Measurements from ENCODE around the gene CACNA1G.

DNA sequence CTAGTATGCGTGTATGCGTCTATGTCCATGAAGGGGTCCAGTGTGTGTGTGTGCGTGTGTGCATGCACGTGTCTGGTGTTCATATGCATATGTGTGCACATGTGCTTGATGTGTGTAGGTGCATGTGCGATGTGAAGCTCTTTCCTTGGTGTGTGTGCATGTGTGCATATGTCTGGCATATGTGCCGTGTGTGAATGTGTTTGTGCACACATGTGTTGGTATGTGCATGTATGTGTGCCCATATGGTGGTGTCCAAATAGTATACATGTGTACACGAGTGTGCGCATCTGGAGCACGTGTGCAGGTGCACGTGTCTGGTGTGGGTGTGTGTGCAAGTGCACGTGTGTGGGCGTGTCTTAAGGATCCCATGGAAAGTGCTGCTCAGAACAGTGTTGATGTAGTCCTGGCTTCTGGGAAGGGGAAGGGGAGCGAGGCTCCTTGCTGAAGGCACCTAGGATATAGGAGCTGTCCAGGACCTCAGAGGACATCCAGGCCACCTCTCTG is 17.0 kb downstream of the CACNA1G start:
- TF ChIP-seq SP1 (IDR thresholded peaks at IDR 0.05) (no peak), ZBTB33 (IDR thresholded peaks at IDR 0.05) (no peak), HNF4A (conservative IDR thresholded peaks at IDR 0.05) (no peak), RAD21 (IDR thresholded peaks at IDR 0.05) (no peak), ATF3 (IDR thresholded peaks at IDR 0.05) (no peak), GABPA (IDR thresholded peaks at IDR 0.05 in 1 of 2, conservative IDR thresholded peaks at IDR 0.05 in 1 of 2) (no peak), RXRA (IDR thresholded peaks at IDR 0.05) (no peak)
- TF ChIP-seq, protein P1, sequence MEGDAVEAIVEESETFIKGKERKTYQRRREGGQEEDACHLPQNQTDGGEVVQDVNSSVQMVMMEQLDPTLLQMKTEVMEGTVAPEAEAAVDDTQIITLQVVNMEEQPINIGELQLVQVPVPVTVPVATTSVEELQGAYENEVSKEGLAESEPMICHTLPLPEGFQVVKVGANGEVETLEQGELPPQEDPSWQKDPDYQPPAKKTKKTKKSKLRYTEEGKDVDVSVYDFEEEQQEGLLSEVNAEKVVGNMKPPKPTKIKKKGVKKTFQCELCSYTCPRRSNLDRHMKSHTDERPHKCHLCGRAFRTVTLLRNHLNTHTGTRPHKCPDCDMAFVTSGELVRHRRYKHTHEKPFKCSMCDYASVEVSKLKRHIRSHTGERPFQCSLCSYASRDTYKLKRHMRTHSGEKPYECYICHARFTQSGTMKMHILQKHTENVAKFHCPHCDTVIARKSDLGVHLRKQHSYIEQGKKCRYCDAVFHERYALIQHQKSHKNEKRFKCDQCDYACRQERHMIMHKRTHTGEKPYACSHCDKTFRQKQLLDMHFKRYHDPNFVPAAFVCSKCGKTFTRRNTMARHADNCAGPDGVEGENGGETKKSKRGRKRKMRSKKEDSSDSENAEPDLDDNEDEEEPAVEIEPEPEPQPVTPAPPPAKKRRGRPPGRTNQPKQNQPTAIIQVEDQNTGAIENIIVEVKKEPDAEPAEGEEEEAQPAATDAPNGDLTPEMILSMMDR (IDR thresholded peaks at IDR 0.05; ENCODE audit: low read depth, low read length, missing input control), result no peak
- TF ChIP-seq, protein P2, sequence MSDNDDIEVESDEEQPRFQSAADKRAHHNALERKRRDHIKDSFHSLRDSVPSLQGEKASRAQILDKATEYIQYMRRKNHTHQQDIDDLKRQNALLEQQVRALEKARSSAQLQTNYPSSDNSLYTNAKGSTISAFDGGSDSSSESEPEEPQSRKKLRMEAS (IDR thresholded peaks at IDR 0.05), result no peak
- TF ChIP-seq, protein P3, sequence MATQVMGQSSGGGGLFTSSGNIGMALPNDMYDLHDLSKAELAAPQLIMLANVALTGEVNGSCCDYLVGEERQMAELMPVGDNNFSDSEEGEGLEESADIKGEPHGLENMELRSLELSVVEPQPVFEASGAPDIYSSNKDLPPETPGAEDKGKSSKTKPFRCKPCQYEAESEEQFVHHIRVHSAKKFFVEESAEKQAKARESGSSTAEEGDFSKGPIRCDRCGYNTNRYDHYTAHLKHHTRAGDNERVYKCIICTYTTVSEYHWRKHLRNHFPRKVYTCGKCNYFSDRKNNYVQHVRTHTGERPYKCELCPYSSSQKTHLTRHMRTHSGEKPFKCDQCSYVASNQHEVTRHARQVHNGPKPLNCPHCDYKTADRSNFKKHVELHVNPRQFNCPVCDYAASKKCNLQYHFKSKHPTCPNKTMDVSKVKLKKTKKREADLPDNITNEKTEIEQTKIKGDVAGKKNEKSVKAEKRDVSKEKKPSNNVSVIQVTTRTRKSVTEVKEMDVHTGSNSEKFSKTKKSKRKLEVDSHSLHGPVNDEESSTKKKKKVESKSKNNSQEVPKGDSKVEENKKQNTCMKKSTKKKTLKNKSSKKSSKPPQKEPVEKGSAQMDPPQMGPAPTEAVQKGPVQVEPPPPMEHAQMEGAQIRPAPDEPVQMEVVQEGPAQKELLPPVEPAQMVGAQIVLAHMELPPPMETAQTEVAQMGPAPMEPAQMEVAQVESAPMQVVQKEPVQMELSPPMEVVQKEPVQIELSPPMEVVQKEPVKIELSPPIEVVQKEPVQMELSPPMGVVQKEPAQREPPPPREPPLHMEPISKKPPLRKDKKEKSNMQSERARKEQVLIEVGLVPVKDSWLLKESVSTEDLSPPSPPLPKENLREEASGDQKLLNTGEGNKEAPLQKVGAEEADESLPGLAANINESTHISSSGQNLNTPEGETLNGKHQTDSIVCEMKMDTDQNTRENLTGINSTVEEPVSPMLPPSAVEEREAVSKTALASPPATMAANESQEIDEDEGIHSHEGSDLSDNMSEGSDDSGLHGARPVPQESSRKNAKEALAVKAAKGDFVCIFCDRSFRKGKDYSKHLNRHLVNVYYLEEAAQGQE (IDR thresholded peaks at IDR 0.05), result no peak

Measured in liver (tissue), 3 donors.